H1 (cell line): ENCODE data around the gene BCAS3. TPM values are rescaled to one million over a fixed set of nuclear protein-coding genes. Genes with fewer than 3 reads are reported as not detected.

Experiments used
- CTCF ChIA-PET: fragments of 300-600 bp; sonication (Branson Sonifier 250); formaldehyde crosslinking; loops from one replicate; lab custom pipeline; 2021; ENCODE audit not compliant: partially characterized antibody; lab: Charles Lee
- POLR2A ChIA-PET: fragments of 300-600 bp; sonication (Branson Sonifier 250); formaldehyde crosslinking; loops from one replicate; lab custom pipeline; 2021; ENCODE audit warnings: inconsistent platforms; ENCODE audit not compliant: partially characterized antibody; lab: Charles Lee
- DNase-seq, 2 experiments: peaks; one replicate each; pipeline versions ENCODE4 v3.0.0 to v3.0.0-alpha.2; 2010 to 2022; ENCODE audit warnings: low spot score in 2 of 2, low read depth in 1 of 2, mixed read lengths in 1 of 2
- FAIRE-seq: peaks from 2 replicates; lab custom pipeline; 2011; peaks lifted over from hg19 to GRCh38; lab: Jason Lieb, UNC
- H2AFZ ChIP-seq: 2 replicates; pipeline ENCODE4 v1.8.1; 2012; ENCODE audit warnings: low read length, inconsistent platforms
- H2AK5ac ChIP-seq: 2 replicates; pipeline ENCODE4 v1.6.1; 2013; ENCODE audit warnings: low read depth, low read length
- H2BK120ac ChIP-seq: replicated peaks from 2 replicates; pipeline ENCODE3; 2013; ENCODE audit warnings: low read depth, low read length, inconsistent platforms
- H2BK12ac ChIP-seq: 2 replicates; pipeline ENCODE4 v1.6.1; 2013; ENCODE audit warnings: low read depth, low read length
- H2BK15ac ChIP-seq: 2 replicates; pipeline ENCODE4 v1.6.1; 2013; ENCODE audit warnings: low read length
- H2BK20ac ChIP-seq: 2 replicates; pipeline ENCODE4 v1.6.1; 2013; ENCODE audit warnings: low read length
- H2BK5ac ChIP-seq: 2 replicates; pipeline ENCODE4 v1.6.1; 2013; ENCODE audit warnings: low read depth, low read length
- H3K14ac ChIP-seq: 2 replicates; pipeline ENCODE4 v1.6.1; 2013; ENCODE audit warnings: inconsistent platforms; ENCODE audit not compliant: insufficient read length
- H3K18ac ChIP-seq: 2 replicates; pipeline ENCODE4 v1.6.1; 2013; ENCODE audit warnings: low read length; ENCODE audit errors: extremely low read depth
- H3K23ac ChIP-seq: 2 replicates; pipeline ENCODE4 v1.6.1; 2013; ENCODE audit warnings: inconsistent platforms; ENCODE audit not compliant: insufficient read length
- H3K23me2 ChIP-seq: 2 replicates; pipeline ENCODE4 v1.6.1; 2013; ENCODE audit warnings: low read depth, low read length
- H3K27ac ChIP-seq: 2 replicates; pipeline ENCODE4 v1.6.1; 2011; ENCODE audit warnings: low read depth, low read length, inconsistent platforms
- H3K27me3 ChIP-seq, 4 experiments: replicated peaks in 1 of 4; 1 replicate in 1 of 4; 2 replicates in 3 of 4; pipeline versions ENCODE4 v1.6.1 to v1.8.1; 2011 to 2013; ENCODE audit warnings: low read length in 3 of 4, mild to moderate bottlenecking in 3 of 4, inconsistent platforms in 2 of 4, mixed read lengths in 2 of 4, moderate library complexity in 1 of 4; ENCODE audit not compliant: control insufficient read depth in 3 of 4, insufficient read depth in 3 of 4; ENCODE audit errors: extremely low read depth in 1 of 4
- H3K36me3 ChIP-seq, 4 experiments: 2 replicates each; pipeline versions ENCODE4 v1.6.1 to v1.8.1; 2011 to 2013; ENCODE audit warnings: mild to moderate bottlenecking in 4 of 4, low read length in 3 of 4, moderate library complexity in 2 of 4, control low read depth in 1 of 4, inconsistent platforms in 1 of 4; ENCODE audit not compliant: insufficient read depth in 4 of 4, control insufficient read depth in 2 of 4
- H3K4ac ChIP-seq: replicated peaks from 2 replicates; pipeline ENCODE3; 2013; ENCODE audit warnings: low read length, low read depth, mixed read lengths, inconsistent platforms; ENCODE audit not compliant: insufficient read length
- H3K4me1 ChIP-seq, 4 experiments: replicated peaks in 1 of 4; 1 replicate in 1 of 4; 2 replicates in 3 of 4; pipeline versions ENCODE4 v1.6.1 to v1.8.1; 2011 to 2013; ENCODE audit warnings: low read length in 3 of 4, inconsistent platforms in 2 of 4, mixed read lengths in 1 of 4; ENCODE audit not compliant: insufficient read depth in 4 of 4, control insufficient read depth in 3 of 4
- H3K4me2 ChIP-seq, 2 experiments: 2 replicates each; pipeline versions ENCODE4 v1.6.1 to v1.8.1; 2011 to 2013; ENCODE audit warnings: low read depth in 2 of 2, low read length in 2 of 2, control low read depth in 1 of 2, inconsistent platforms in 1 of 2, mild to moderate bottlenecking in 1 of 2; ENCODE audit not compliant: insufficient read depth in 1 of 2
- H3K4me3 ChIP-seq, 4 experiments: fragments of 200-600, 300-600 bp in 1 of 4; sonication (generic), shearing (Covaris generic), sonication (Bioruptor Twin) in 1 of 4; 2 replicates each; pipeline versions ENCODE4 v1.5.1 to v1.8.1; 2011 to 2016; ENCODE audit warnings: low read length in 4 of 4, low read depth in 3 of 4, control low read depth in 2 of 4, inconsistent platforms in 2 of 4, mild to moderate bottlenecking in 2 of 4, mixed read lengths in 1 of 4, moderate library complexity in 1 of 4; ENCODE audit not compliant: insufficient read depth in 2 of 4; ENCODE audit errors: extremely low read depth in 1 of 4
- H3K56ac ChIP-seq: replicated peaks from 2 replicates; pipeline ENCODE3; 2013; ENCODE audit warnings: low read depth, mild to moderate bottlenecking, mixed read lengths, low read length, inconsistent platforms; ENCODE audit not compliant: insufficient read length
- H3K79me1 ChIP-seq: 2 replicates; pipeline ENCODE4 v1.6.1; 2013; ENCODE audit warnings: low read depth, low read length, control low read depth
- H3K79me2 ChIP-seq, 2 experiments: 2 replicates each; pipeline versions ENCODE4 v1.6.1 to v1.8.1; 2012 to 2013; ENCODE audit warnings: low read length in 2 of 2, mild to moderate bottlenecking in 2 of 2, inconsistent platforms in 1 of 2; ENCODE audit not compliant: insufficient read depth in 2 of 2, control insufficient read depth in 1 of 2
- H3K9ac ChIP-seq, 4 experiments: replicated peaks in 1 of 4; 1 replicate in 1 of 4; 2 replicates in 3 of 4; pipeline versions ENCODE4 v1.6.1 to v1.8.1; 2011 to 2013; ENCODE audit warnings: low read depth in 3 of 4, low read length in 3 of 4, control low read depth in 2 of 4, mild to moderate bottlenecking in 2 of 4, moderate library complexity in 2 of 4, inconsistent platforms in 1 of 4; ENCODE audit errors: extremely low read depth in 1 of 4
- H3K9me3 ChIP-seq, 2 experiments: 2 replicates each; pipeline versions ENCODE4 v1.6.1 to v1.8.1; 2012 to 2013; ENCODE audit warnings: mild to moderate bottlenecking in 2 of 2, moderate library complexity in 2 of 2, control low read depth in 1 of 2, inconsistent platforms in 1 of 2, low read depth in 1 of 2, low read length in 1 of 2, mixed read lengths in 1 of 2; ENCODE audit not compliant: insufficient read depth in 2 of 2
- H4K20me1 ChIP-seq, 2 experiments: replicated peaks in 1 of 2; 2 replicates each; pipeline versions ENCODE3 to v1.8.1; 2011 to 2013; ENCODE audit warnings: inconsistent platforms in 2 of 2, low read length in 2 of 2, mild to moderate bottlenecking in 1 of 2; ENCODE audit not compliant: insufficient read depth in 2 of 2, control insufficient read depth in 1 of 2
- H4K5ac ChIP-seq: 2 replicates; pipeline ENCODE4 v1.6.1; 2013; ENCODE audit warnings: low read length, low read depth, mixed read lengths, inconsistent platforms; ENCODE audit not compliant: insufficient read length
- H4K8ac ChIP-seq: 2 replicates; pipeline ENCODE4 v1.8.0; 2013; ENCODE audit warnings: mild to moderate bottlenecking, moderate library complexity, low read length, inconsistent platforms; ENCODE audit not compliant: insufficient read depth; ENCODE audit errors: extremely low read depth
- H4K91ac ChIP-seq: replicated peaks from 2 replicates; pipeline ENCODE3; 2013; ENCODE audit warnings: low read length, mixed read lengths, inconsistent platforms; ENCODE audit not compliant: insufficient read length
- BRCA1 ChIP-seq: IDR thresholded peaks from 2 replicates; pipeline ENCODE4 v1.6.1; 2012; ENCODE audit warnings: low read depth, low read length, improper control_type of control experiment
- CHD2 ChIP-seq: IDR thresholded peaks from 2 replicates; pipeline ENCODE4 v1.6.1; 2012; ENCODE audit warnings: low read length, improper control_type of control experiment
- EP300 ChIP-seq, 2 experiments: IDR thresholded peaks; 1 replicate in 1 of 2; 2 replicates in 1 of 2; pipeline ENCODE4 v1.6.1; 2011 to 2012; ENCODE audit warnings: low read depth in 2 of 2, low read length in 2 of 2, mild to moderate bottlenecking in 2 of 2, borderline replicate concordance in 1 of 2, inconsistent platforms in 1 of 2, moderate library complexity in 1 of 2
- KDM1A ChIP-seq: fragments of 200-600, 300-600 bp; sonication (generic); IDR thresholded peaks from 2 replicates; pipeline ENCODE4 v1.7.1; 2016; ENCODE audit warnings: mild to moderate bottlenecking, low read length, borderline replicate concordance
- RAD21 ChIP-seq, 2 experiments: IDR thresholded peaks in 1 of 2; conservative IDR thresholded peaks in 1 of 2; 2 replicates each; pipeline ENCODE4 v1.6.1; 2011; ENCODE audit warnings: low read depth in 2 of 2, low read length in 2 of 2, improper control_type of control experiment in 1 of 2, inconsistent platforms in 1 of 2, mild to moderate bottlenecking in 1 of 2, moderate library complexity in 1 of 2
- WGBS, 2 experiments: shearing (Covaris generic) in 1 of 2; methylation state at CpG; one replicate each; pipeline versions ENCODE4 v1.1.6 to v1.1.7; 2013 to 2015; ENCODE audit warnings: low lambda C conversion rate in 2 of 2, mixed read lengths in 2 of 2, inconsistent platforms in 1 of 2, low coverage in 1 of 2, missing lambda C conversion rate in 1 of 2; ENCODE audit not compliant: insufficient replicate concordance in 2 of 2, insufficient coverage in 1 of 2, insufficient read length in 1 of 2; ENCODE audit errors: extremely low coverage in 1 of 2, missing lambda C conversion rate in 1 of 2; 5-methylcytosine and 5-hydroxymethylcytosine counted together
- polyA plus RNA-seq, 7 experiments: library from polyadenylated mRNA; depleted of rRNA in 3 of 7; stranded (reverse) in 5 of 7; unstranded in 2 of 7; fragments of >200 nt in 5 of 7; fragments of 200-250 nt in 2 of 7; gene quantifications; 1 replicate in 5 of 7; 2 replicates in 1 of 7; 4 replicates in 1 of 7; pipeline versions ENCODE4 v1.2.1 to v1.2.3, GENCODE V29; 2011 to 2013; ENCODE audit warnings: missing spikeins in 2 of 7, mixed read lengths in 2 of 7
- total RNA-seq: library from RNA; stranded (reverse); fragmentation: NEBNext Ultra II Directional; extraction: Animal tissue kit (Norgen Biotek cat#: 25700); gene quantifications from 2 replicates; pipeline ENCODE4 v1.2.1, GENCODE V29; 2021
- TF ChIP-seq, protein P1 (sequence below), 3 experiments: IDR thresholded peaks; 1 replicate in 2 of 3; 2 replicates in 1 of 3; pipeline versions ENCODE4 v1.5.1 to v1.6.1; 2011; ENCODE audit warnings: low read length in 3 of 3, mild to moderate bottlenecking in 3 of 3, inconsistent platforms in 2 of 3, low read depth in 1 of 3, moderate library complexity in 1 of 3; ENCODE audit not compliant: insufficient read depth in 1 of 3; ENCODE audit errors: control extremely low read depth in 1 of 3

BCAS3 gene
- total and polyA plus RNA-seq, 2 of the 8 experiments (the other 6 are each of a cell fraction or from before 2014, with no cell fraction given): 9.9 to 13.3 TPM

DNA sequence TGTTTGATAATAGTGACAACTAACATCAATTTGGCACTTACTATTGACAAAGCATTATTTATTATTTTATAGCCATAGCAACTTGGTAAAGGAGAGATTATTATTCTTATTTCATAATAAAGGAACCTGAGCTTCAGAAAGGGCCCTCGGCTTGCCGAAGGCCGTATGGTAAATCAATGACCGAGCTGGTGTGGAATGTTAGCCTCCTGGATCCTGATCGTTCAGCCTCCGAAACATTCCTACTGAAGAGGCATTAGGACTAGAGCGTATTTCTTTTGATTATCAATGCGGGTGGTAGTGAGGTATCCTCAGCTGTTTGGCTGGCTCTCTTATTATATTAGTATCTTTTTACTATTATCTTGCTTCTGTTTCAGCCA is 522.7 kb downstream of the BCAS3 start:
- Histone ChIP-seq H2AK5ac (no peak overlapping the region), H2BK15ac (no peak overlapping the region), H2BK120ac (no peak overlapping the region), H2AFZ (no peak overlapping the region), H4K8ac (no peak overlapping the region), H3K27me3 (no peaks in the 10 kb centered on the region), H3K23ac (no peak overlapping the region), H4K20me1 (no peaks in the 10 kb centered on the region), H3K9me3 (no peaks in the 10 kb centered on the region), H3K27ac (no peak overlapping the region), H3K4me2 (no peak overlapping the region), H4K91ac (no peak overlapping the region), H3K4me1 (peaks cover 0 to 4% (median 2%) of the 10 kb centered on the region in 4 experiments; a peak in 5 of 7 replicates), H3K4ac (no peak overlapping the region), H2BK20ac (no peak overlapping the region), H3K14ac (no peak overlapping the region), H2BK5ac (no peak overlapping the region), H3K4me3 (no peak overlapping the region), H3K9ac (no peak overlapping the region), H3K18ac (no peak overlapping the region), H3K56ac (no peak overlapping the region), H3K36me3 (no peaks in the 10 kb centered on the region), H3K79me1 (no peaks in the 10 kb centered on the region; the same call in 1 of the 2 replicates), H4K5ac (no peak overlapping the region), H2BK12ac (no peak overlapping the region), H3K79me2 (no peaks in the 10 kb centered on the region), H3K23me2 (no peaks in the 10 kb centered on the region)
- CTCF ChIA-PET: interaction anchor here (0.6 to 0.9 kb wide), 2 partner anchors 96 to 1113 kb away, joined by 3 read pairs; no protein-coding TSS in a partner anchor
- no peak for TF ChIP-seq CHD2
- TF ChIP-seq, protein P1, sequence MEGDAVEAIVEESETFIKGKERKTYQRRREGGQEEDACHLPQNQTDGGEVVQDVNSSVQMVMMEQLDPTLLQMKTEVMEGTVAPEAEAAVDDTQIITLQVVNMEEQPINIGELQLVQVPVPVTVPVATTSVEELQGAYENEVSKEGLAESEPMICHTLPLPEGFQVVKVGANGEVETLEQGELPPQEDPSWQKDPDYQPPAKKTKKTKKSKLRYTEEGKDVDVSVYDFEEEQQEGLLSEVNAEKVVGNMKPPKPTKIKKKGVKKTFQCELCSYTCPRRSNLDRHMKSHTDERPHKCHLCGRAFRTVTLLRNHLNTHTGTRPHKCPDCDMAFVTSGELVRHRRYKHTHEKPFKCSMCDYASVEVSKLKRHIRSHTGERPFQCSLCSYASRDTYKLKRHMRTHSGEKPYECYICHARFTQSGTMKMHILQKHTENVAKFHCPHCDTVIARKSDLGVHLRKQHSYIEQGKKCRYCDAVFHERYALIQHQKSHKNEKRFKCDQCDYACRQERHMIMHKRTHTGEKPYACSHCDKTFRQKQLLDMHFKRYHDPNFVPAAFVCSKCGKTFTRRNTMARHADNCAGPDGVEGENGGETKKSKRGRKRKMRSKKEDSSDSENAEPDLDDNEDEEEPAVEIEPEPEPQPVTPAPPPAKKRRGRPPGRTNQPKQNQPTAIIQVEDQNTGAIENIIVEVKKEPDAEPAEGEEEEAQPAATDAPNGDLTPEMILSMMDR (IDR thresholded peaks at IDR 0.05; ENCODE audit: control extremely low read depth in 1 of 3, insufficient read depth in 1 of 3, low read depth in 1 of 3, low read length in 3 of 3): no peak
- TF ChIP-seq BRCA1: no peak
- TF ChIP-seq RAD21 (IDR thresholded peaks at IDR 0.05 in 1 of 2, conservative IDR thresholded peaks at IDR 0.05 in 1 of 2; ENCODE audit: low read depth in 2 of 2, low read length in 2 of 2): no peak
- TF ChIP-seq EP300 (IDR thresholded peaks at IDR 0.05; ENCODE audit: borderline replicate concordance in 1 of 2, low read depth in 2 of 2, low read length in 2 of 2): no peak
- TF ChIP-seq KDM1A: no peak
- peak in 1 of 2 experiments; percentile 17 for DNase-seq
- no peak for FAIRE-seq
- 90% methylated on average over 8 of the region's 8 CpGs; no CpG with 5 or more reads in 1 of the 2 experiments for WGBS, 2 experiments
- POLR2A ChIA-PET: no interaction called here
